Muscle layer of duodenum (tissue), 2 donors: ENCODE measurements around the gene PRKCSH.

Experiments
- H3K27ac ChIP-seq: one replicate; pipeline ENCODE4 v1.7.0; 2013; ENCODE audit warnings: mild to moderate bottlenecking, low read length
- H3K27me3 ChIP-seq: one replicate; pipeline ENCODE4 v1.7.0; 2013; ENCODE audit warnings: low read depth, mild to moderate bottlenecking, control low read depth, low read length
- H3K36me3 ChIP-seq, 2 donors: one replicate each; pipeline ENCODE4 v1.7.0; 2013; ENCODE audit warnings: low read length in 2 of 2, control low read depth in 1 of 2, mild to moderate bottlenecking in 1 of 2; ENCODE audit not compliant: insufficient read depth in 2 of 2, control insufficient read depth in 1 of 2
- H3K4me1 ChIP-seq, 2 donors: one replicate each; pipeline ENCODE4 v1.7.0; 2013; ENCODE audit warnings: low read length in 2 of 2, mild to moderate bottlenecking in 2 of 2, control low read depth in 1 of 2, moderate library complexity in 1 of 2; ENCODE audit not compliant: insufficient read depth in 2 of 2, control insufficient read depth in 1 of 2
- H3K4me3 ChIP-seq, 2 donors: one replicate each; pipeline ENCODE4 v1.7.0; 2013; ENCODE audit warnings: low read length in 2 of 2, low read depth in 1 of 2, mild to moderate bottlenecking in 1 of 2
- H3K9me3 ChIP-seq, 2 donors: one replicate each; pipeline ENCODE4 v1.7.0; 2013; ENCODE audit warnings: low read length in 2 of 2, control low read depth in 1 of 2, mild to moderate bottlenecking in 1 of 2; ENCODE audit not compliant: control insufficient read depth in 1 of 2
- donor health status: healthy.

PRKCSH gene

GRCh38 chr19:11444059-11444458, 8.6 kb downstream of the PRKCSH start:
- Histone ChIP-seq H3K4me3 (no peak overlapping the region), H3K4me1 (no peaks in the 10 kb centered on the region), H3K9me3 (no peaks in the 10 kb centered on the region), H3K27me3 (no peaks in the 10 kb centered on the region), H3K36me3 (peaks cover 27 to 80% of the 10 kb centered on the region in 2 donors), H3K27ac (no peak overlapping the region)

DNA sequence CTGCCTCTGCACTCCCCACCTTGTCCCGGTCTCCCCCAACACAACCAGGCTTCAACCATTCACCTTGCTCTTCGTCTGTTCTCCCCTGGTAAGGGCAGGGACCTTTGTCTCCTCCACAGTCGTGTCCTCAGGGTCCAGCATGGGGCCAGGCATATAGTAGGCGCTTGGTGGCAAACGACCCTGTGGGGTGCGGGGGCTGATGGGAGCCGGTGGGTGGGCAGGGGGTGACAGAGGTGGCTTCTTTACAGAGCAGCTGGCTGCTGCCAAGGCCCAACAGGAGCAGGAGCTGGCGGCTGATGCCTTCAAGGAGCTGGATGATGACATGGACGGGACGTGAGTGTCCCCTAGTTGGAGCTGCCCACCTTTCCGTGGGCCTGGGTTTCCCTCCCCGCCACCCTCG, 9.7 kb downstream of the PRKCSH start:
- Histone ChIP-seq H3K4me1 (no peaks in the 10 kb centered on the region), H3K4me3 (no peak overlapping the region), H3K9me3 (no peaks in the 10 kb centered on the region), H3K27me3 (no peaks in the 10 kb centered on the region), H3K27ac (no peak overlapping the region), H3K36me3 (peaks cover 27 to 85% of the 10 kb centered on the region in 2 donors)

DNA sequence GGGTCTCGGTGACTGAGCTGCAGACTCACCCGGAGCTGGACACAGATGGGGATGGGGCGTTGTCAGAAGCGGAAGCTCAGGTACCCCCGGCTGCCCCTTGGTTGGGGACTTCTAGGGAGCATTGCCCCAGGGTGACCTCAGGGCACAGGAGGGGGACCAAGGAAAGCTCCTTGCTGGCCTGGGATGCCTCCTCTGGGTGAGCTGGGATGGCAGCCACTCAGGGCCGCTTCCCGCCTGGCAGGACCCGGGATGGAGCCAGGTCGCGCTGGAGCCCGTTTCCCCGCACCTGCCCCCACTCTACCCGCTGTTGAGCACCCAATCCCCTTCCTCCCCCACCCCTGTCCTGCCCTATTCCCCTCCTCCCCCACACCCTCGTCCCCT, 10.8 kb downstream of the PRKCSH start:
- Histone ChIP-seq H3K36me3 (peaks cover 20 to 79% of the 10 kb centered on the region in 2 donors), H3K4me1 (no peaks in the 10 kb centered on the region), H3K27ac (no peak overlapping the region), H3K9me3 (no peaks in the 10 kb centered on the region), H3K4me3 (no peak overlapping the region), H3K27me3 (no peaks in the 10 kb centered on the region)

DNA sequence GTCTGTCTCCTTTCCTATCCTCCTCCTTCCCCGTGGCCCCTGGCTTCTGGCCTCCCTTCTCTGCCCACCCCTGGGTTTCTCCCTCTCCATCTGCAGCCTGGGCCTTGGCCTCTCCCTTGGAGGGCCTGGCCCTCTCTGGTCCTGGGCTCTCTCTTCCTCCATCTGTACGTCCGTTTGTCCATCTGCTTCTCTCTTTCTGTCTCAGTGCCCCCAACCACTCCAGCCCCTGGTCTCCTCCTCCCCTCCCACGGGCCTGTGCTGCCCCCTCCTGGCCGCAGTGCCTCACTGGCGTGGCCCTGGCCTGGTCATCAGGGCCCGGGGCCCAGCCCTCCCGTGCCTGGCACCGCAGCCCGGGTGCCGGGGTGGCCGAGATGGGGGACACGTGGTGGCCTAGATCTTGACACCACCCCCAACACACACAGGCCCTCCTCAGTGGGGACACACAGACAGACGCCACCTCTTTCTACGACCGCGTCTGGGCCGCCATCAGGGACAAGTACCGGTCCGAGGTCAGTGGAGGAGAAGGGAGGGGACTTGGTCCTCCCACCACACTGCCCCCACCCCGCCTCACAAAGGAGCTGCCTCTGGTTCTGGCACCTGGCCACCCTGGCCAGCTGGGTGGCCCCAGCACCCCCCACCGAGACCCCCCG, 11.3 kb downstream of the PRKCSH start:
- no peak overlapping the region for H3K27ac ChIP-seq
- peaks cover 15 to 74% of the 10 kb centered on the region in 2 donors for H3K36me3 ChIP-seq
- peaks cover 0 to 4% of the 10 kb centered on the region in 2 donors for H3K4me1 ChIP-seq
- no peaks in the 10 kb centered on the region for H3K9me3 ChIP-seq
- no peaks in the 10 kb centered on the region for H3K27me3 ChIP-seq
- no peak overlapping the region for H3K4me3 ChIP-seq

- H3K4me3 ChIP-seq = no peak overlapping the region
- H3K36me3 ChIP-seq = peaks cover 7 to 66% of the 10 kb centered on the region in 2 donors
- no peak overlapping the region for H3K27ac ChIP-seq
- no peaks in the 10 kb centered on the region for H3K9me3 ChIP-seq
- H3K4me1 ChIP-seq = peaks cover 0 to 5% of the 10 kb centered on the region in 2 donors
- no peaks in the 10 kb centered on the region for H3K27me3 ChIP-seq
These were observed 12.2 kb downstream of the PRKCSH start for GRCh38 chr19:11447347-11448262.

DNA sequence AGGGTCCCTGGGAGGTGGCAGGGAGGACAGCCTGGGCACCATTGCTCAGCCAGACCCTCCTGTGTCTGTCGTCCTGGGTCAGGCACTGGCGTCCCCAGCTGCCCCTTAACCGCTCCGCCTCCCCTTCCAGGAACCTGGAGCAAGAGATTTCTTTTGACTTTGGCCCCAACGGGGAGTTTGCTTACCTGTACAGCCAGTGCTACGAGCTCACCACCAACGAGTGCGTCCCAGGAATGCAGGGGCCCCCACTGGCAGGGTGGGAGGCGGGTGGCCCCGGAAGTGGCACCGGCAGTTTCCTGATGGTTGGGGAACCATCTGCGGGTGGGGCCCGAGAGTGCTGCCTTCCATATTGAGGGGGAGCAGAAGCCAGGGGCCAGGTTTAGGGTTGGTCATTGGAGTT, 13.0 kb downstream of the PRKCSH start:
- H3K9me3 ChIP-seq = no peaks in the 10 kb centered on the region
- H3K27ac ChIP-seq = no peak overlapping the region
- no peaks in the 10 kb centered on the region for H3K27me3 ChIP-seq
- H3K4me3 ChIP-seq = no peak overlapping the region
- peaks cover 0 to 5% of the 10 kb centered on the region in 2 donors for H3K4me1 ChIP-seq
- peaks cover 7 to 60% of the 10 kb centered on the region in 2 donors for H3K36me3 ChIP-seq

DNA sequence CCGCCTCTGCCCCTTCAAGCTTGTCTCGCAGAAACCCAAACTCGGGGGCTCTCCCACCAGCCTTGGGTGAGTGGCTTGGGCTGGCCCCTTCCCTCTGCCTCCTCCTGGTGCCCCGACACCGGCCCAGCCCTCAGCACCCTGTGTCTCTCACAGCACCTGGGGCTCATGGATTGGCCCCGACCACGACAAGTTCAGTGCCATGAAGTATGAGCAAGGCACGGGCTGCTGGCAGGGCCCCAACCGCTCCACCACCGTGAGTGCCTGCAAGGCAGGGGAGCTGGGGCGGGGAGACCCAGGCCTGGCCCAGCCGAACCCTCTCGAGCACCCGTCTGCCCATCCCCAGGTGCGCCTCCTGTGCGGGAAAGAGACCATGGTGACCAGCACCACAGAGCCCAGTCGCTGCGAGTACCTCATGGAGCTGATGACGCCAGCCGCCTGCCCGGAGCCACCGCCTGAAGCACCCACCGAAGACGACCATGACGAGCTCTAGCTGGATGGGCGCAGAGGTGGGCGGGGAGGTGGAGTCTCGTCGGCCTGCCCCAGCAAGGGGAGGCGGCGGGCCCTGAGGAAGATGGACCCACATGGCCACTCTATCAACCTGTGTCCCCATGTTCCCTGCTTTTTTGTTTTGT, 13.6 kb downstream of the PRKCSH start:
- no peaks in the 10 kb centered on the region for H3K9me3 ChIP-seq
- peaks cover 5 to 55% of the 10 kb centered on the region in 2 donors for H3K36me3 ChIP-seq
- H3K4me1 ChIP-seq = peaks cover 0 to 5% of the 10 kb centered on the region in 2 donors
- no peak overlapping the region for H3K4me3 ChIP-seq
- H3K27me3 ChIP-seq = no peaks in the 10 kb centered on the region
- no peak overlapping the region for H3K27ac ChIP-seq

GRCh38 chr19:11450570-11451326, 15.3 kb downstream of the PRKCSH start:
- Histone ChIP-seq H3K27ac (no peak overlapping the region), H3K36me3 (peaks cover 0 to 40% of the 10 kb centered on the region in 2 donors), H3K27me3 (no peaks in the 10 kb centered on the region), H3K4me3 (no peak overlapping the region), H3K4me1 (peaks cover 0 to 5% of the 10 kb centered on the region in 2 donors), H3K9me3 (no peaks in the 10 kb centered on the region)

DNA sequence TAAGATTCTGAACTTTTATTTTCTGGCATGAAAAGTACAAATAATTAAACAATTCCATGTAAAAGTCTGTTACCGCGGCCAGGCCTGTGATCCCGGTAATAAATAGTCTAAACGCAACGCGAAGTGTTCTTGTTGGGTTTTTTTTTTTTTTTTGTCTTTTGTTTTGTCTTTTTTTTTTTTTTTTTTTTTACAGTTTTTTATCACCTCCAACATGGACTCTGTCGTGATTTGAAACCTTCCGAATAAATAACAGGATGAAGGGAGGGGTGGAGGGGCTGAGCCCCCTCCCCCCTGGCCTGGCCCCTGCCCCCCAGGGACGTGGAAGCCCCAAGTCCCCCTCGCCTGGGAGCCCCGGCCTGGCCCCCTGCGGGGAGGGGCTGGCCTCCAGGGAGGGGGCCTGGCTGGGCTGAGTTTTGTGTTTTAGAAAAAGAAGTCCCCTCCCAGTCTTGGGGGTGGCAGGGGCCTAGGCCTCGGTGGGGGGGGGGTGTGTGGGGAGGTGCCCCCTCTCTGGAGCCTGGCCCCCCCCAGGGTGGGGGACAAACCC, 16.0 kb downstream of the PRKCSH start:
- no peaks in the 10 kb centered on the region for H3K27me3 ChIP-seq
- H3K4me3 ChIP-seq = no peak overlapping the region
- no peak overlapping the region for H3K27ac ChIP-seq
- H3K9me3 ChIP-seq = no peaks in the 10 kb centered on the region
- H3K4me1 ChIP-seq = peaks cover 0 to 5% of the 10 kb centered on the region in 2 donors
- H3K36me3 ChIP-seq = peaks cover 0 to 35% of the 10 kb centered on the region in 2 donors

DNA sequence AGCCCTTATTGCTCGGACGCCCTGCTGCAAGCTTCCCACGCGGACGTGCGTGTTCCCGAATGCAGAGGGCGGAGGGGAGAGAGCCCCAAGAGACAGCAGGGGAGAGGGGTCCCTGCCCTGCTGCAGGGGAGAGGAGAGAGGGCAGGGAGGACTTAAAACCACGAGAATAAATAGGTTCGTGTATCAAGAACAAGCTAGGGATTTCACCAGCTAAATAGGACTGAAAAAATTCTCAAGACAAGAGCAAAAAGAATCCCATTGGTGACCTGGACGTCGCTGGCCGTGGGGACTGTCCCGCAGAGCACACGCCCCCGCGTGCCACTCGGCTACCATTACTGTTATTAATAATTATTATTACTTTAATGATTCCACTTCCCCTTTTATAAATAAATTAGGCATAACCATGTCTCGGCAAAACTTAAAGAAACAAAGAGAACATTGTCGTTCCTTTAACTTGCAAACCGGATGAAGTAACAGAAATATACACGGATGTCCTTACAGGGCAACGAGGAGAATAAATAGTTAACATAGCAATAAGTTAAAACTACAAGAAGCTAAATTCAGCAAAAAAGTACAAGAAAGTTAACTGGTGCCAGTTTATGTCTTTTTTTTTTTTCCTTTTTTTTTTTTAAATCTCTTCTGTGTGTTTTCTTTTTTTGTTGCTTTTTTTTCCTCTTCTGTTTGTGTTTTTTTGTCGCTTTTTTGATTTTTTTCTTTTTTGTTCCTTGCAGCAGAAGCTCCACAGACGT, 16.6 kb downstream of the PRKCSH start:
- Histone ChIP-seq H3K36me3 (peaks cover 0 to 30% of the 10 kb centered on the region in 2 donors), H3K27ac (no peak overlapping the region), H3K27me3 (no peaks in the 10 kb centered on the region), H3K9me3 (no peaks in the 10 kb centered on the region), H3K4me1 (peaks cover 0 to 5% of the 10 kb centered on the region in 2 donors), H3K4me3 (no peak overlapping the region)
